Measurements from ENCODE around the gene ADGRG1. TPM values are rescaled to one million over a fixed set of nuclear protein-coding genes. Genes with fewer than 3 reads are reported as not detected.

Gene ADGRG1
- total and polyA plus RNA-seq, 2 experiments from 2014 or later, result 45.9 to 58.0 TPM

DNA sequence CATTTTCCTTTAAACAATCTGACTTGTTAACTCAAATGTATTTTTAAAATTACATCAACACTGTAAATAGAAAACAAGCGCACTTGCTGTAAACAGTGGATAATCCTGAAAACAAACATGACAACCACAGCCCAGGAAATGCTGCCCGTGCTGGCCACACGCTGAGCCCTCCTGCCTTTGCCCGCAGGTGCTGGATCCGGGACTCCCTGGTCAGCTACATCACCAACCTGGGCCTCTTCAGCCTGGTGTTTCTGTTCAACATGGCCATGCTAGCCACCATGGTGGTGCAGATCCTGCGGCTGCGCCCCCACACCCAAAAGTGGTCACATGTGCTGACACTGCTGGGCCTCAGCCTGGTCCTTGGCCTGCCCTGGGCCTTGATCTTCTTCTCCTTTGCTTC lies 33.1 kb downstream of the ADGRG1 start:
- 75% methylated on average over 7 of the region's 7 CpGs for WGBS (ENCODE audit: low lambda C conversion rate, missing lambda C conversion rate)
- Histone ChIP-seq H3K9me3 (ENCODE audit: low read depth) (no peaks in the 10 kb centered on the region), H3K4me1 (ENCODE audit: insufficient read depth) (no peaks in the 10 kb centered on the region), H3K4me2 (no peak overlapping the region), H2AFZ (no peak overlapping the region), H3K27ac (no peak overlapping the region), H3K79me2 (no peaks in the 10 kb centered on the region), H3K4me3 (no peak overlapping the region), H4K20me1 (ENCODE audit: insufficient read depth, poor library complexity, severe bottlenecking) (no peaks in the 10 kb centered on the region), H3K9me2 (replicated peaks; ENCODE audit: insufficient read depth) (no peaks in the 10 kb centered on the region), H3K36me3 (replicated peaks; ENCODE audit: insufficient read depth, low read depth) (no peaks in the 10 kb centered on the region), H3K27me3 (no peaks in the 10 kb centered on the region)
- no peak for DNase-seq (ENCODE audit: low spot score)
- no peak for TF ChIP-seq EZH2phosphoT487 (IDR thresholded peaks at IDR 0.05; ENCODE audit: low read depth, severe bottlenecking, unreplicated experiment)
- TF ChIP-seq, protein P1, sequence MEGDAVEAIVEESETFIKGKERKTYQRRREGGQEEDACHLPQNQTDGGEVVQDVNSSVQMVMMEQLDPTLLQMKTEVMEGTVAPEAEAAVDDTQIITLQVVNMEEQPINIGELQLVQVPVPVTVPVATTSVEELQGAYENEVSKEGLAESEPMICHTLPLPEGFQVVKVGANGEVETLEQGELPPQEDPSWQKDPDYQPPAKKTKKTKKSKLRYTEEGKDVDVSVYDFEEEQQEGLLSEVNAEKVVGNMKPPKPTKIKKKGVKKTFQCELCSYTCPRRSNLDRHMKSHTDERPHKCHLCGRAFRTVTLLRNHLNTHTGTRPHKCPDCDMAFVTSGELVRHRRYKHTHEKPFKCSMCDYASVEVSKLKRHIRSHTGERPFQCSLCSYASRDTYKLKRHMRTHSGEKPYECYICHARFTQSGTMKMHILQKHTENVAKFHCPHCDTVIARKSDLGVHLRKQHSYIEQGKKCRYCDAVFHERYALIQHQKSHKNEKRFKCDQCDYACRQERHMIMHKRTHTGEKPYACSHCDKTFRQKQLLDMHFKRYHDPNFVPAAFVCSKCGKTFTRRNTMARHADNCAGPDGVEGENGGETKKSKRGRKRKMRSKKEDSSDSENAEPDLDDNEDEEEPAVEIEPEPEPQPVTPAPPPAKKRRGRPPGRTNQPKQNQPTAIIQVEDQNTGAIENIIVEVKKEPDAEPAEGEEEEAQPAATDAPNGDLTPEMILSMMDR (IDR thresholded peaks at IDR 0.05; ENCODE audit: poor library complexity), result no peak
- no peak for TF ChIP-seq EZH2 (IDR thresholded peaks at IDR 0.05; ENCODE audit: borderline replicate concordance)

DNA sequence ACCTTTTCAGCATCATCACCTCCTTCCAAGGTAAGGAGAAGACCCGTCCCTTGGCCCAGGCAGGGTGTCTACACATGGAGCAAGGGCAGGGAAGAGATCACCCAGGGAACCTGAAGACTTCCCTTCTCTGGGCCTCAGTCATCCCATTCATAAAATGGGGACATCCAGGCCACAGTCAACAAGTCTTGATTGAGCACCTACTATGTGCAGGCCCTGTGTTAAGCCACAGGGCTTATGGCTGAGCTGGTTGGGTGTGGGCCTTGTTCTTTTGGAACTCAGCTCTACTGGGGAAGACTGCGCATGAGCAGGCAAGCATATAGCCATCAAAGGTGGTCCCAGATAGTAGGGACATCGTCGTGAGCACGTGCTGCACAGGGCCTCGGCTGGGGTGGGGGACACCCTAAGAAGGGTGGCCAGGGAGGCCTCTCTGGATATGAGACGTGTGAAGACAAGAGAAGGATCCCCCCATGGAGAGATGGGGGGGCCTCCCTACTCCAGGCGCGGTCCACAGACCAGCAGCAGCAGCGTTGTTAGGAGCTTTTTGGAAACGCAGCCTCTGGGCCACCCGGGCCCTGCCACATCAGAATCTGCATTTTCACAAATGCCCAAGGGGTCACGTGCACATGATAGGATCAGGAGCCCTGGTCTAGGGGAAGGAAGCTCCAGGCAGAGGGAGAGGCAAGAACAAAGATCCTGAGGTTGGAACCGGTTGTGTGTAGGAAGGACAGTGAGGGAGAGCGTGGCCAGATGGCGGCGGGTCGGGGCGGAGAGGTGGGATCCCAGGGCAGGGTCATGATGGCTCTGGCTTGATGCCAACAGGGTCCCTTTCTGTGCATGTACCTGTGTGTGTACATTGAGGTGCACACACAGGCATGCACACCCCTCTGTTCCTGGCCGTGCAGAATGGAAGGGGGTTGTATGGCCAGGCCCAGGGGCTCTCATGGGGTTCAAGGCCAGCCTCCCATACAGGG lies 33.8 kb downstream of the ADGRG1 start:
- H2AFZ ChIP-seq, result no peak overlapping the region
- no peaks in the 10 kb centered on the region for H3K79me2 ChIP-seq
- no peak overlapping the region for H3K4me2 ChIP-seq
- no peaks in the 10 kb centered on the region for H3K9me2 ChIP-seq (replicated peaks; ENCODE audit: insufficient read depth)
- no peaks in the 10 kb centered on the region for H3K27me3 ChIP-seq
- no peaks in the 10 kb centered on the region for H3K36me3 ChIP-seq (replicated peaks; ENCODE audit: insufficient read depth, low read depth)
- DNase-seq (ENCODE audit: low spot score), result no peak
- no peaks in the 10 kb centered on the region for H3K9me3 ChIP-seq (ENCODE audit: low read depth)
- H3K4me1 ChIP-seq (ENCODE audit: insufficient read depth), result no peaks in the 10 kb centered on the region
- H3K27ac ChIP-seq, result no peak overlapping the region
- no peaks in the 10 kb centered on the region for H4K20me1 ChIP-seq (ENCODE audit: insufficient read depth, poor library complexity, severe bottlenecking)
- no peak overlapping the region for H3K4me3 ChIP-seq
- TF ChIP-seq EZH2 (IDR thresholded peaks at IDR 0.05; ENCODE audit: borderline replicate concordance) (no peak), EZH2phosphoT487 (IDR thresholded peaks at IDR 0.05; ENCODE audit: low read depth, severe bottlenecking, unreplicated experiment) (no peak)
- TF ChIP-seq, protein P1 (IDR thresholded peaks at IDR 0.05; ENCODE audit: poor library complexity), result no peak
- 93% methylated on average over 20 of the region's 20 CpGs for WGBS (ENCODE audit: low lambda C conversion rate, missing lambda C conversion rate)

DNA sequence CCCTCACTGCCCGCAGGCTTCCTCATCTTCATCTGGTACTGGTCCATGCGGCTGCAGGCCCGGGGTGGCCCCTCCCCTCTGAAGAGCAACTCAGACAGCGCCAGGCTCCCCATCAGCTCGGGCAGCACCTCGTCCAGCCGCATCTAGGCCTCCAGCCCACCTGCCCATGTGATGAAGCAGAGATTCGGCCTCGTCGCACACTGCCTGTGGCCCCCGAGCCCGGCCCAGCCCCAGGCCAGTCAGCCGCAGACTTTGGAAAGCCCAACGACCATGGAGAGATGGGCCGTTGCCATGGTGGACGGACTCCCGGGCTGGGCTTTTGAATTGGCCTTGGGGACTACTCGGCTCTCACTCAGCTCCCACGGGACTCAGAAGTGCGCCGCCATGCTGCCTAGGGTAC lies 35.0 kb downstream of the ADGRG1 start:
- Histone ChIP-seq H3K79me2 (no peaks in the 10 kb centered on the region), H3K36me3 (replicated peaks; ENCODE audit: insufficient read depth, low read depth) (no peaks in the 10 kb centered on the region), H3K27ac (no peak overlapping the region), H3K4me3 (no peak overlapping the region), H3K9me3 (ENCODE audit: low read depth) (no peaks in the 10 kb centered on the region), H2AFZ (no peak overlapping the region), H3K9me2 (replicated peaks; ENCODE audit: insufficient read depth) (no peaks in the 10 kb centered on the region), H3K27me3 (no peaks in the 10 kb centered on the region), H3K4me1 (ENCODE audit: insufficient read depth) (no peaks in the 10 kb centered on the region), H3K4me2 (no peak overlapping the region), H4K20me1 (ENCODE audit: insufficient read depth, poor library complexity, severe bottlenecking) (no peaks in the 10 kb centered on the region)
- WGBS (ENCODE audit: low lambda C conversion rate, missing lambda C conversion rate), result 95% methylated on average over 16 of the region's 21 CpGs
- TF ChIP-seq, protein P1 (IDR thresholded peaks at IDR 0.05; ENCODE audit: poor library complexity), result no peak
- TF ChIP-seq EZH2 (IDR thresholded peaks at IDR 0.05; ENCODE audit: borderline replicate concordance) (no peak), EZH2phosphoT487 (IDR thresholded peaks at IDR 0.05; ENCODE audit: low read depth, severe bottlenecking, unreplicated experiment) (no peak)
- DNase-seq (ENCODE audit: low spot score), result no peak
